NCI-H146 (cell line): Measurements from ENCODE around the gene NUFIP2.
"Not testable (repeated sequence)": the region's sequence is repeated elsewhere in the genome, so short reads cannot be mapped to it uniquely, and the experiment has no call there.

Source experiments
- DNase-seq: peaks from one replicate; lab custom pipeline; 2025; lab: John Stamatoyannopoulos, UW

NUFIP2 gene

DNA sequence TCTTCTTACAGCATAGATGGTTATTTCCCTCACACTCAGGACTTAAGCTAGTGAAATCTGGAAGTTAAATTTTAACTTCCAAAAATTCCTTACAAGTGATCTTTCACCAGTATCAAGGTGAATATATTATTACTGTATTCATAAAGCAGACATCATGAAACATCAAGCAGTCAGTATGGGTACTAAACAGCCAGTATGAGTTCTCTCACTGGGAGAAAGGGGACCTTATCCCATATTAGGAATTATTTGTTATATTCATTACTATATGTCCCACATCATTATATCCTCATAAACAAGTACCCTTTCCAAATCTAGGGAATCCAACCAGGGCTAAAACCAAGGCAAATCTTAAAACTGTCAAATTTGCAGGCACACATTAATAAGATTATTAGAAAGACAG lies 15.3 kb downstream of the NUFIP2 start:
- DNase-seq: no peak

GRCh38 chr17:29273924-29274323 lies 20.0 kb downstream of the NUFIP2 start:
- DNase-seq: peak; percentile 27

GRCh38 chr17:29271980-29272379 lies 22.0 kb downstream of the NUFIP2 start:
- DNase-seq: not testable (repeated sequence)

GRCh38 chr17:29263916-29264315 lies 30.0 kb downstream of the NUFIP2 start:
- no peak for DNase-seq

- DNase-seq: no peak
These were observed 36.2 kb downstream of the NUFIP2 start for GRCh38 chr17:29257756-29258155.

DNA sequence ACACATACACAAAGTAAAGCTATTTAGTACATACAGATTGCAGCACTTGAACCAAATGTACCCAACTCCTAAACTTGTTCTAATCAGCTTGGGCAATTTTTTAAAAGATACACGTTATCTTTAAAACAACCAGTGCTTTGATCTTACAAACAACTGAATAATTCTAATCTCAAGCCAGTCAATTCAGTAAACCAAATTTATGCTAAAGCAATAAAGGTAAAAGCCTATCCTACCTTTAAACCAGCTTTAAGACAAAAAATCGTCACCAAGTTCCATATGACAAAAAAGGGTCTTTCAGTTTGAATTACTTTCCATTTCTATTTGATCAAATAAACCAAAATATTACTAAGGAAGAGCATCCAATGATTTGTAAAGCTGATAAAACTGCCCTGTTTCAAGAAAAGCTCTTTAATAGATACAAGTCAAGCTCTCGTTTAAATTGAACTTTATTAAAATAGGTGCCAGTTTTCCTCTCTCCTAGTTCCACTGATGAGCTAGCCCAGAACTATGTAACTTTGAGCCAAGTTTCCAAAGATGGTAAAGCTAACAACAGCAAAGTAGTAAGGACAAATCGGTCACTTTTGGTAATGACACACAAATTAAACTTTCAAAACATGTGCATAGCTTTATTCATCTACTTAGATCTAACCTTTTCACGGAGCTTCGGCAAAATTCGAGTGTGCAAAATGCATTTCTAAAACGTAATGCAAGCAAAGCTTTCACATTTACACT lies 37.0 kb downstream of the NUFIP2 start:
- no peak for DNase-seq

DNA sequence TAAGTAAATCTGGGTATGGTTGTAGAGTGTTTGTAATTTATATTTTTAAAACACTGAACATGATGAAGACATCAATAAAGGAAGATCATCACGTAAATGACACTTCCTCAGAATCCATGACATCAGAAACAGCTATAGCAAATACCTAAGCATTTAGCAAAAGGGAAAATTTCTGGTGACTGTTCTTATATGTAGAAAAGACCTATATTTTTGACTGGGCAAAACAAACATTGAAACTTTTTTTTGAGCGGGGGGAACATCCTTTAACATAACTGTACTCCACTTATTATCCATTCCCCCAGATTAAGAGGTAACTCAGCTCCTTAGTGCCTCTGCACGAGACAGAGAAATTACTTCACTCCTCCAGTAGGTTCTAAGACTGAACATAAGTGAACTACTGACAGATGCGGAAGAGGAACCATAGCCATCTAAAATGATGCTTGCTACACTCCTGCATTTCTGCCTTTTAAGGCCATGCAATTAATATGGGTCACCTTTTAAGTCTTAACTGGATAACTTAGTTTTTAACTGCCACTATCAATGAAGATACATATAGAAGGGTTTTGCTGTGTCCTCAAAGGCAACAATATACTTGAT lies 37.9 kb downstream of the NUFIP2 start:
- no peak for DNase-seq

- DNase-seq: no peak
These were observed 40.9 kb downstream of the NUFIP2 start for GRCh38 chr17:29253037-29253436.

DNA sequence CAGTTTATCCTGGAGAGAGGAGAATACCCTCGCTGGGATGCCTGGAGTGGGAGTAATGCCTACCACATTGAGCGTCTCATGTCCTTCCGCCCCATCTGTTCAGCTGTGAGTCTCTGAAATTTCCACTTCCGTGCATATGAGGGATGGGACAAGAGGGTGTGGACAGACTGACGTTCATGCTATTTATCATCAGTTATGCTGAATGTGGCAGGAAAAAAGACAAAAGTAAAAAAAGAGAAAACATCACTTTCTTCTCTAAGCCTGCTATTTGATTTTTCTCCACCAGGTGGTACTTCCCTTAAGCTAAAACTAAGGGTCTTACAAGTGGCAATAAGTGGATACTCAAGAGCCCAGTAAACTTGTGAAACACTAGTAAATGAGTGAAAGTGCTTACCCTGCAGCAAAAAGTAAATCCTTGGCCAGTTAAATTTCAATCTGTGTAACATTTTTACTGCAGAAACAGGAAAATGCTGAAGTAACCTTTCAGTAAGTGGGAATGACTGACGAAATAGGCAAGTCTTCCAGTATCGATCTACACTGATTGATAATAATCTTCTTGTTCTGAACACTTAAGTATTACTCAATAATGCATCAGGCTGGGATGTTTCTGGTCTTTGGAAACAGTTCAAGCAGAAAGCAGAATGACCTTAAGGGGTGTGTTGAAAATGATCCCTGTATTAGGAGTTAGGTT lies 41.7 kb downstream of the NUFIP2 start:
- DNase-seq: no peak

GRCh38 chr17:29251184-29251583 lies 42.8 kb downstream of the NUFIP2 start:
- no peak for DNase-seq

DNA sequence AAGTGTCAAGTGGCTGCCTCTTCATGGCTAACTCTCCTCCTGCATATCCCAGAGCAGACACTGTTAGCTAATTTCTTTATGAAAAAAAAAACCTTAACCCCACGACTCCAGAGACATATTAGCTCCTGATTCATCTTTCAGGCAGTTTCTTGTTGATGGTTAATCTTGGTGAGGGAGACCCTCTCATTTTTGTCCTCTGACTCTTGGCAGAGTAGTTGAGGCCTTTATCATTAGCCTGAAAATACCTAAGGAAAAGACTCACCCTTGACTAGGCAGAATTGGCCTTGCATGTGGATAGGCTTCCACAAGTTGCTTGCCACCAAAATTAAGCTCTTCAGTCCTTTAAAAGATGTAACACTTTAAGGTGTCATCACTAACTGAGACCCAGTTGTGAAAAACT lies 43.3 kb downstream of the NUFIP2 start:
- DNase-seq: no peak

GRCh38 chr17:29248845-29249244 lies 45.1 kb downstream of the NUFIP2 start:
- DNase-seq: no peak

GRCh38 chr17:29247219-29247618 lies 46.7 kb downstream of the NUFIP2 start:
- no peak for DNase-seq

DNA sequence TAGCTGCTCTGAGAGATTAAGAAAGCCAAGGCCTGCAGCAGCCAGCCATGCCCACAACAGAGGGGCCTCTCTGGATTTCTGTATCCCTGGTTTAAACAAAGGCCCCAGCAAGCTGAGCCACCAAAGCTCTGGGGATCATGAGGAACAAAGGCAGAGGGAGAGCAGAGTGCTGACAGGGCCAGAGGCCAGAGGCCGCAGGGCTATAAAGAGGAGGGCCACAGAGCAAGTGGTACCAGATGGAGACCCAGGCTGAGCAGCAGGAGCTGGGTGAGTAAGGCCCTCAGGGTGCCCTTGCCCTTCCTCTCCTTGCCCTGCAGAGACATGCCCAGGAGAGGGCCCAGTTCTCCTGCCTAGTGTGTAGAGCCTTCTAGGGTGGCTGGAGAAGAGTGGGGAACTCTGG lies 47.3 kb downstream of the NUFIP2 start, which contains the start of gene CRYBA1:
Gene CRYBA1 (plus strand): TSS at position 232 of the 400 bp plus-strand sequence. CDS start 5 bp downstream, at position 237.
- DNase-seq: no peak

DNA sequence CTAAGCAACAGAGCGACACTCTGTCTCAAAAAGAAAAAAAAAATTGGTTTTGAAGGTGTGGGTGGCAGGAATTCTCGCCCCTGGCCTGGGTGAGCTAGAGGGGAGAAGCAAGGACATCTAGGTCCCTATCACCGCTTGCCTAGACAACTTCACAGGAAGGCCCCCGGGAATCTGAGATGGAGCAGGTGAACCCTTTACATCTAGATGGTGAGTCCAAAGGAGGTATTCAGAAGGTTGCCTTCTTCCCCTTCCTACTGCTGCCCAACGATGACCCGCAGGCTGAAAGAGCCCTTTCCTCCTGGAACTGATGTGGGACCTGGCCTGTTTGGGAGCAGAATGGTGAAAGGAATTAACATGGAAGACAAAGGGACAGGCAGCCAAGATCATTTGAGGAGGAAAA lies 48.5 kb downstream of the NUFIP2 start:
- DNase-seq: no peak

GRCh38 chr17:29243792-29244191 lies 50.2 kb downstream of the NUFIP2 start:
- no peak for DNase-seq

DNA sequence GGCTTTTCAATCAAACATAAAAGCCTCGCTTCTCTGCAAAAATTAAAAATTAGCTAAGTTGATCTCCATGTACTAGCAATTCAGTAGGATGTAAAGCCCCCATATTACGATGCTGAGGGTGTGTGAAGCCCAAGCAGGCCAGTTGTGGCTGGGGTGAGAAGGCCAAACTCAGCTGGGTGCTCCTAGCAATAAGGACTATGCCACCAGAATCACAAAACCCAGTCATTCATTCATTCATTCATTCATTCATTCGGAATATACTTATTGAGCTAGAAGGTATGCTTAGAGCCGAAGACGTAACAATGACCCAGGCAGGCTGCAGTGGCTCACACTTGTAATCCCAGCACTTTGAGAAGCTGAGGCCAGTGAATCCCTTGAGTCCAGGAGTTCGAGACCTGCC lies 51.2 kb downstream of the NUFIP2 start:
- no peak for DNase-seq

GRCh38 chr17:29242051-29242450 lies 51.9 kb downstream of the NUFIP2 start:
- DNase-seq: no peak

DNA sequence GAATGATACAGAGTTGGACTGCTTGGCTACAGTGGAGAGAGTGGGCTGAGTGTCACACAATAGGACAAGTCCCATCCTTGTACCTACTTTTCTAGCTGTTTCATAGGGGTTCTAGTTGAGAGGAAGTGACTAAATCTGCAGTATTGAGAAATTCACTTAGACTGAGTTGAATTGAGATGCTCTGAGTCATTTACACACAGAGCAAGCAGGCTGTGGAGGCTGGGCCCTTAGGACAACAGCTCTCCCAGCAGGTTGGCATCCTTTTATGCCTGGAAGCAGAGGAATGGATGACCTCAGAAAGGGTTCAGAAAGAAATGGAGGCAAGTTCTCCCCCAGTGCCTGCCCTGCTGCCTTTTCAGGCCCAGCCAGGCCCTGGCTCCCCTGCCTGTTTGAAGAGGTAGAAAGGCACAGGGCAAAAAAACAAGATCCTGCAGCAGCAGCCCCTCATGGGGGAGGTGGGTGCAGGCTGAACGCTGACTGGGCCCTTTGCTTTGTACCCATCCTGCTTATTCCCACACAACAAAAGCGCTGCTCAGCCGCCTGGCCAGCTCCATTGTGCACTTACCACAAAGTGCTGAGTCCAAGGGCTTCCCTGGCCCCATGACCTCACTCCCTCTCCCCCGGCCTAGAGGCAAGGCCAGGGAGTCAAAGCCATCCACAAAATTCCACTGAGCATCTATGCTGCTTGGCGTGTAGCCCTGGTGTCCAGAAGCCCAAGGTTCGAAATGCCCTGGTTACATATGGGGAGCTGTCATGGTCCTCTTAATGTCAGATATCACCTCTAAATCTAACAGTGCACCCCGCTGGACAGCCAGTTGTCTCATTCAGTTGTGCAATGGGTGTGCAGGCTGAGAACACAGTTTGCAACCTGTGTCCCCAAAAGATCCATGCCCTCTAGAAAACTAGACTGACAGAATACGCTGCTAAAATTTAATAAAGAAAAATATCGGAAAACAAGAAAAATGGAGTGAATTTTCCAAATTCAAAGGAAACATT lies 52.7 kb downstream of the NUFIP2 start:
- DNase-seq: peak; percentile 16

DNA sequence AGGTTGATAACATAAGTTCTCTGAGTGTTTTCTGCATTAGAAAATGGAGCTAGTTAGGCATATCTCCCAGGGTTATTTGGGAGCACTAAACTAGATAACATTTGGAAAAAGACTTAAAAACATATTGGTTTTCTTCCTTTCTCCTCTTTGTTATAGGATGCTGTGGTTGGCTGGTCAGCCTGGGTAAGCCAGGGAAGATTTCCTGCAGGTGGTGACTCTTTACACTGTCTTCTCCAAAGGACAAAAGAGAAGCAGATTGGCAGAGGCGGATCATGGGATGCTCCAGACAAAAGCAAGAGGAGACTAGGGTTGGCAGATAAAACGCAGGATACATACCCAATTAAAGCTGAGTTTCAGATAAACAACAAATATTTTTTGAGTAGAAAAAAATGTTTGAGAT lies 53.5 kb downstream of the NUFIP2 start:
- DNase-seq: no peak

GRCh38 chr17:29238133-29238850 lies 55.7 kb downstream of the NUFIP2 start:
- DNase-seq: no peak
